GM18520 (cell line): ENCODE results near the gene FCER1G.
"Not testable (repeated sequence)": the region's sequence is repeated elsewhere in the genome, so short reads cannot be mapped to it uniquely, and the experiment has no call there.

ENCODE experiments used
- ATAC-seq: cut with Tn5 transposase; IDR thresholded peaks from one replicate; pipeline ENCODE4 v1.9.1; 2021; ENCODE audit not compliant: unreplicated experiment

Gene FCER1G

DNA sequence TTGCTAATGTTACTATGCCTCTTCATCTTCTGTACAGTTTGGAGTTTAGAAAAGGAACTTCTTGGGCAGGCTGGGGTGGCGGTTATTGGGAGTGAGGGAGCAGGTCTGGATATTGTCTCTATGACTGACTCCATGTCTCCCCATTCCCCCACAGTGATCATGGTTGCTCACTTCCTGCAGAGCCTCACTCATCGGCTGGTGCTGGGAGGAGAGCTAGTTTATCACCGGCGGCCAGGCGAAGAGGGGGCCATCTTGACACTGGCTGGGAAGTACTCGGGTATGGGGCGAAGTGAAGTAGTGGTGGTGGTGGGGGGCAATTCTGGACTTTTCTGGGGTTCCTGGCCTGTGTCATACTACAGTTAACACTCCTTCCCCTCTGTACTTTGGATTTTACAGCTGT, 12.9 kb downstream of the FCER1G start:
- no peak for ATAC-seq

DNA sequence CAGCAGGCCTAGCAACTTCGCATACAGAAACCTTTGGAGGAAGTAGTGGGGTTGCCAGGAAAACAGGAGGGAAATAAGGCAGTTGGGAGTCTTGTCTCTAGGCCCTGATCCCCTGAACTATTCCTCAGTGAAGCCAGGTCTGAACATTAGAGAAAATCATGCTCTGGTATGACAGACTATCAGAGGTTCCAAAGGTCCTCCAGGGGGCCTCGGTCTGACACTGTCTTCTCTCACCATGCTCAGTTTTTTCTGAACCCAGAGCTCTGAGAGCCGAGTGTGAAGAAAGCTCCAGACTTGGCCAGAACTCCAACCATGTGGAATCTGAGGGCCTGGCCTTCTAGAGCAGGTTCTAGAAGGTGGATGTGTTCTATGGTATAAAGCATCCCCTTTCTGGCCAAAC, 14.8 kb downstream of the FCER1G start:
- ATAC-seq = no peak

DNA sequence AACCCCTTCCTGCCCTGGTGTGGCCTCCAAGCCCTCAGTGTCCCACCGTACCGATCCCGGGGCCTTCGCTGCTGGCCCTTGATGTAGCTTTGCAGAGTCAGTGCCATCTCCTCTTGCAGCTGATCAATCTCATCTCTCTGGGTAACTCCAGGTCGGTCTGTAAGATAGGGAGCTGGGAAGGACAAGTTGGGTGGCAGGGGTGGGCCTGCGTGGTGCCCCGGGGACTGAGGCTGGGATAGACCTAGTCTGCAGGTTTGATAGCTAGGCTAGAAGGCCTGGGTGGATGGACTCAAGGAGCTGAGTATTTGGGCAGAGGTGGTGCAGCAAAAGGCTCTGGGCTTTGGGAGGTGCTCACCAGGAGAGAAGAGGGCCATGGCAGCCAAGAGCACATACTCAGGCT, 15.7 kb downstream of the FCER1G start:
- ATAC-seq = no peak

DNA sequence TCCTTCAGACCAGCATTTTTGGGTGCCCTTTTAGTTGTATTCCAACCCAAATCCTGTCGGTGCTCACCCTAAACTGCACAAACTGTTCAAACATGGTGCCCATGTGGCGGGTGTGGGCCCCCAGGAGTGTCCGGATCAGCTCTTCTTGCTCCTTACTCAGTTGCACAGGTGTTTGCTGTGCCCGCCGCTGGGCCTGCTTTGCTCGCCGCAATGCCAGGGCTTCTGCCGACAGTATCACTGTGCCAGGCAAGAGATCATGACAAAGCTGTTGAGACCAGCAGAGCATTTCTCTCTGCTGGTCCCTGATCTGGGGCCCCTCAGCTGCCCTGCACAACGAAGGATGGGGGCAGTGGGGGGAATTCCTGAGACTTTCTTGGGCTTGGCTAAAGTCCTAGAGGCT, 18.0 kb downstream of the FCER1G start:
- no peak for ATAC-seq

DNA sequence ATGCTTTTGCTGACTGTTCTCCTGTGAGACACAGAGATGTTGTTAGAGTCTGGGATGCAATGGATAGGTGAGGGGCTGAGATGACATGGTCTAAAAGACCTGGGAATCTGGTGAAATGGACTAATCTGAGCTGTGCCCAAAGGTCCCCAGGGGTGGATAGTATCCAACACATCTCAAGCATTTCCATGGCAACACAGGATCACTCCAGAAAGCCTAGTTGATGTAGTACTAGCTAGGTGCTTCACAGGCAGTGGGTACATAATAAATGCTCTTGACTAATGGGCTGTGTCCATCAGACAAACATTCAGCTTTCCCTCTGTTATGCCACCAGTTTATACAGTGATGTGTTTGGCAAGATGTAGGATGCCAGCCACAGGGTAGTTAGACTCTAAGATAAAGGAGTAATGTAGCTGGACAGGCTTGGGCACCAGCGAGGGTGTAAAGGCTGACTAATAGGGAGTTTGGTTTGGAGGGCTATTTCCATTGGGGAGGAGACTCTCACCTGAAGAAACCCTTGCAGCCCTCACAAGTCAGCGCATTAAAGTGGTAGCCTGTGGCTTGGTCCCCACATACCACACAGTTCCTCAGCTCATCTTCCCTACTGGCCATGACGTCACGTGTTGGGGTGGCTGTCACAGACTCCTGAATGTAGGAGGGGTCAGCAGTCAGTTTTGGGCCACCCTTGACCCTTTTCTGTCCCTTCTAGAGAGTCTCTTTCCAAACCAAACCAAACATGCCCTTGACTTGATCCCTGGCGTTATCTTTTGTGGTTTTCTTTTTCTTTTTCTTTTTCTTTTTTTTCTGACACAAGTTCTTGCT, 21.1 kb downstream of the FCER1G start:
- ATAC-seq = no peak

DNA sequence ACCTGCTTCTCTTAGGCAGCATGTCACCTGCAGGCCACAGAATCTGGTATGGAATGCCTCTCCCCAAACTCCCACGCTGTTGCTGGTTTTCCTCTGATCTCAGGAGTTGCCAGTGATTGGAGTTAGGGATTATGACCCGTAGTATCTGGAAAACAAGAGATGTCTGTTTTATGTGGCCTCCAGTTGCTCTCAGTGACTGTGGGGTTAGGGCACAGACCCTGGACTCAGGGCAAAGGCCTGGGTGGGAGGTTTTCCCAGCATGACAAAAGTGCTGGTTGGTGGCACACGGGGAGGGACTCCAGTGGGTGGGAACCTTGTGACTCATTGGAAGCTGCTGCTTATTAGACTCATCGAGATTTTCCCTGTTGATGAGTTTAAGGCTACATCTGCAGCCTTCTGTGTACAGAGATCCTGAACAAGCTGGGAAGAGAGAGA, 23.0 kb downstream of the FCER1G start, which contains the start of gene NR1I3:
Gene NR1I3, minus strand, starts transcription at position 165 of the 435 bp plus-strand sequence. CDS start 1,638 bp downstream, outside the sequence.
- no peak for ATAC-seq

DNA sequence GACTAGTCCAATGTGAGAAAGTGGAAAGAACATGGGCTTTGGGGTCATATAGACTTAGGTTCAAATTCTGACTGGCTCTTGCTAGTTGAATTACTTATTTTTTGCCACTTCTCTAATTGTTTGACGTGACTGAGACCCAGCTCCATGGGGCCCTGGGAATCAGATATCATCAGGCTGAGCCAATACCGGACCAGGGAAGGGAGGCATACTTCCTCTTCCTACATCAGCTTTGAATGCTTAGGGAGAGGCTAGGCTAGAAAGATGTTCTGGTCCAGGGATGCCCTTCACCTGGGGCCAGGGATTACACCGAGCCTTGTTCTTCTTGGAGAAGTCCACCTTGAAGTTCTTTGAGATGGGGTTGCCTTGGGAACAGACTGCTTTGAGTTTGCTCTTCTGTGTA, 26.6 kb downstream of the FCER1G start:
- ATAC-seq = no peak

DNA sequence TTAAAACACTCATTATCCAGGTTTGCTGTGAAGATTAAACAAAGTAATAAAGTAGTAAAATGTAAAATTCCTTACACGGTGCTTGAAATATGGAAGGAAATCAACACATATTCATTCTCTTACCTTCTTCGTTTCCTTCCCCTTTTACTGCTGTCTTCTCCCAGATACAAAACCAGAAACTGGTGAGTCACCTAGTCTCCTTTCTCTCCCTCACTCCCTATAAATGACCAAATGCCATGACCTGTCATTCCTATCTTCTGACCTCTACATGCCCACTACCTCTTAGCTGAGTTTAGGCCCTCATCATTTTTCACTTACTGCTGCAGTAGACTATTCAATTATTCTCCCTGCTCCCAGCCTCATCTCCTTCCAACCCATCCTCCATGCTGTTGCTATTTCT, 27.2 kb downstream of the FCER1G start:
- ATAC-seq = no peak

DNA sequence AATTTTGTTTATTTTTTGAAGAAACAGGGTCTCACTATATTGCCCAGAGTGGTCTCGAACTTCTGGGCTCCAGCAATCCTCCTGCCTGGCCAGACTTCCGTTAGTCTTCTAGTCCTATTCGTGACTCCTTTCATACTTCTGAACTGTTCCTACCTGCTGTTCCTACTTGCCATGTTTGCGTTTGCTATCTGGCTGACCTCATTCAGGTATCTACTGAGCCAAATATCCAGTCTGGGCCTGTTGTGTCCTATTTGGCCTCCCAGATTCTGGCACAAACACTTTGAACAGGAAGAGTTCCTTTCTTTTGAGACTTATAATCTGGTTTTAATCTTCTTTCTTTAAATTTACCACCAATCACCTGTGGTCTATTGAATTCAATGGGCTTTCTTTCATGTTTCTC, 29.8 kb downstream of the FCER1G start:
- no peak for ATAC-seq

DNA sequence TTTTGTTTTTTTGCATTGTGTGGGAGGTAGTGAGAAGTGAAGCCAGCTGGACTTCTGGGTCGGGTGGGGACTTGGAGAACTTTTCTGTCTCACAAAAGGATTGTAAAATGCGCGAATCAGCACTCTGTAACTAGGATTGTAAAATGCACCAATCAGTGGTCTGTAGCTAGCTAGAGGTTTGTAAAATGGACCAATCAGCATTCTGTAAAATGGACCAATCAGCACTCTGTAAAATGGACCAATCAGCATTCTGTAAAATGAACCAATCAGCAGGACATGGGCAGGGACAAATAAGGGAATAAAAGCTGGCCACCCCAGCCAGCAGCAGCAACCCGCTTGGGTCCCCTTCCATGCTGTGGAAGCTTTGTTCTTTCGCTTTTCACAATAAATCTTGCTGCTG, 35.0 kb downstream of the FCER1G start:
- ATAC-seq = not testable (repeated sequence)

DNA sequence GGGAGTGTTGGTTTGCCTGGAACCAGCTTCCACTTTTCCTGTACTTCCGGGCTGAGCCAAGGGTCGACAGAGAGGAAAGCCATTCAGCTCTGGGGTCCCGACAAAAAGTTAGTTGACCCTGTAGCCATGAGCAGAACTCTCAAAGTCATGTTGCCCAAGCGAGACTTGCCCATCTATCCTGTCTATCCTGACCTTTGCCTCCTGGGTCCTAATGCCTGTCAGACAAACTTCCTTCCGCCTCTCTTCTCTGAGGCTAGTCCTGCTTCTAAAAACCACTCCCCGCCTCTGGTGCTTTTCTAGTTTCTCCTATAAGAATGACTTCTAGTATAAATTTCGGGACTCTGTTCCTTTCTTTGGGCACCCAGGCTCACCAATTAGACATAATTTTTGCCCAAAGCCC, 35.7 kb downstream of the FCER1G start:
- no peak for ATAC-seq

DNA sequence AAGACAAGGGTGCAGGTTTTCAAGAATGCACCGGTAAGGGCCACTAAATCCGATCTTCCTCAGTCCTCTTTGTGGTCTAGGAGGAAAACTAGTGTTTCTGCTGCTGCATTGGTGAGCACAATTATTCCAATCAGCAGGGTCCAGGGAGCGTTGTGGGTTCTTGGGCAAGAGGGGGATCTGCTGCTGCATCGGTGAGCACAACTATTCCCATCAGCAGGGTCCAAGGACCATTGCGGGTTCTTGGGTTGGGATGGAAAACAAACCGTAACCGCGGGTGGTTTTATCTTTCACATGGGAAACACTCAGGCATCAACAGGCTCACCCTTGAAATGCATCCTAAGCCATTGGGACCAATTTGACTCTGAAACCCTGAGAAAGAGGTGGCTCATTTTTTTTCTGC, 36.5 kb downstream of the FCER1G start:
- no peak for ATAC-seq

DNA sequence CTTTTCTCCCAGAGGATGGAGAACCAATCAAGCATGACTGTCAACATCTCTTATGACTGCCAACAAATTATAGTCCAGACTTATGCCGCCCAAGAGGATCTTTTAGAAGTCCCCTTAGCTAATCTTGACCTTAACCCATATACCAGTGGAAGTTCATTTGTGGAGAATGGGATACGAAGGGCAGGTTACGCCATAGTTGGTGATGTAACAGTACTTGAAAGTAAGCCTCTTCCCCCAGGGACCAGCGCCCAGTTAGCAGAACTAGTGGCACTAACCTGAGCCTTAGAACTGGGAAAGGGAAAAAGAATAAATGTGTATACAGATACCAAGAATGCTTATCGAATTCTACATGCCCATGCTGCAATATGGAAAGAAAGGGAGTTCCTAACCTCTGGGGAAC, 40.2 kb downstream of the FCER1G start:
- not testable (repeated sequence) for ATAC-seq

DNA sequence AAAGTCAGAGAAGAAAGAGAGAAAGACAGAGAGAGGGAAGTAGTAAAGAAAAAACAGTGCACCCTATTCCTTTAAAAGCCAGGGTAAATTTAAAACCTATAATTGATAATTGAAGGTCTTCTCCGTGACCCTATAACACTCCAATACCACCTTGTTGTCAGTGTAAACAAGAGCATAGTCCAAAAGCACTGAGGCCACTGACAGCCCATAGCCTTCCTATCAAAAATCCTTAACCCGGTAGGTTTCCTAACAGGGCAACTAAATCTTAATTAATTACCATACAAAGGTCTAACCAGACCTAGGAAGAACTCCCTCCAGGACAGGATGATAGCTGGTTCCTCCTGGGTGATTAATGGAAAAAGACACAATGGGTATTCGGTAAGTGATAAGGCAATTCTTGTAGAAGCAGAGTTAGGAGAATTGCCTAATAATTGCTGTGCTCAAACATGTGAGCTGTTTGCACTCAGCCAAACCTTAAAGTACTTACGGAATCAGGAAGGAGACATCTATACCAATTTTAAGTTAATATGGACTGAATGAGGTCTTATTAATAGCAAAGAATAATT, 40.9 kb downstream of the FCER1G start:
- ATAC-seq = not testable (repeated sequence)

DNA sequence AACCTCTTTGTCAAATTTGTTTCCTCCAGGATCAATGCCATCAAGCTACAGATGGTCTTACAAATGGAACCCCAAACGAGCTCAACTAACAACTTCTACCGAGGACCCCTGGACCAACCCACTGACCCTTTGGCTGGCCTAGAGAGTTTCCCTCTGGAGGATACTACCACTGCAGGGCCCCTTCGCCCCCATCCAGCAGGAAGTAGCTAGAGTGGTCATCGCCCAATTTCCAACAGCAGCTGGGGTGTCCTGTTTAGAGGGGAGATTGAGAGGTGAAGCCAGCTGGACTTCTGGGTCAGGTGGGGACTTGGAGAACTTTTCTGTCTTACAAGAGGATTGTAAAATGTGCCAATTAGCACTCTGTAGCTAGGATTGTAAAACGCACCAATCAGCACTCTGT, 42.0 kb downstream of the FCER1G start:
- not testable (repeated sequence) for ATAC-seq

DNA sequence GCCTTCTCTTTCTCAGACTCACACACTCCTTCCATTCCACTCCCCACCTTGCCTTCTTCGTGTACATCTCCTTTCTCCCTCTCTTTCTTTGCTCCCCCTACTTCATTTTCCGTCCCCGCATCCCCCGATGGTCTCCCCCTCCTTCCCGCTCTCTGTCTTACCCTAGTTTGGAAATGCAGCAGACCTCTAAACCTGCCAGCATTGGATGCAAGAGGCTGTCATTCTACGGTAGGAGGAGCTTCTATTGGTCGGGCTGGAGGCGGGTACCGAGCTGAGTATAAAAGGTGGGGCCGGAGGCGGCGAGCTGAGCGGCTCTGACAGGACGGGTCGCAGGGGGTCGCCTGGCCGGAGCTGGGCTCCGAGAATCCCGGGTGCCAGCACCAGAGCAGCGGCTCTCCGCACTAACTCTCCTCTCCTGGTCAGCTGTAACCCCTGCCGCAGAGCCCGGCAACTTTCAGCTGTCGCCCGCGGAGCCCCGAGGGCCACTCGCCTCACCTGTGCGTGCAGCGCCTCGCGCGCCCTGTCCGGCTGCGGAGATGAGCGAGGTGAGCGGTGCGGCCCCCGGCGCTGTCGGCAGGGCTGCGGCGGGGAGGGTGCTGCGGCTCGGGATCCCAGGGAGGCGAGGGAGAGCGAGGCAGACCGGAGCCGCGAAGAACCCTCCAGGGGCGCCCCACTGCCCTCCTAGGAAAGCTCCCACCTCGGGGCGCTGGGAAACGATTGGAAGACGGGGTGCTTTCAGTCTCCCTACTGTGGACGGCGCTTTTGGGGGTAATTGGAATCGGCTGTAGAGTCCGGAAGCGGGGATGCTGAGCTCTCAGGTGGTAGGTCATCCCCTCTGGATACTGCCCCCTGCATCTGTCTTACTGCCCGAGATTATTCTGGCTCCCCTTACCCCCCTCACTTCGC, 43.6 kb downstream of the FCER1G start, which contains the start of gene PCP4L1:
Gene PCP4L1, plus strand, starts transcription at position 307 of the 906 bp plus-strand sequence. Its CDS starts 230 bp downstream, at position 537.
- ATAC-seq = no peak

DNA sequence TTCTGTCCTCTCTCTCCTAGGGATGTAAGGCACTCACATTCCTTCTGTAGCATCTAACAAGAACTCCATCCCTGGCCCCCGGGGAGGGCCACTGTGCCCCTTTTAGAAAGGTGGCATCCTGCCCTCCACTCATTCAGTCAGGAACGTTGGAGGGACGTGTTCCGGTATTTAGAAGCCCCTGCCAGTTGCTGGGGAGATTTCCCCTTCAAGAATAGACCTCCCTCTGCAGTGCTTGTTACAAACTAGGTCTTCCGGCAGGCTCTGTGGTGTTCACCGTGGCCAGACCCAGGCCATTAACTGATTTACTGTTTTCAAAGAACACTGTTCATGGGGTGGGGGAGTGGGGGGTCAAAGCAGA, 44.2 kb downstream of the FCER1G start:
- no peak for ATAC-seq

DNA sequence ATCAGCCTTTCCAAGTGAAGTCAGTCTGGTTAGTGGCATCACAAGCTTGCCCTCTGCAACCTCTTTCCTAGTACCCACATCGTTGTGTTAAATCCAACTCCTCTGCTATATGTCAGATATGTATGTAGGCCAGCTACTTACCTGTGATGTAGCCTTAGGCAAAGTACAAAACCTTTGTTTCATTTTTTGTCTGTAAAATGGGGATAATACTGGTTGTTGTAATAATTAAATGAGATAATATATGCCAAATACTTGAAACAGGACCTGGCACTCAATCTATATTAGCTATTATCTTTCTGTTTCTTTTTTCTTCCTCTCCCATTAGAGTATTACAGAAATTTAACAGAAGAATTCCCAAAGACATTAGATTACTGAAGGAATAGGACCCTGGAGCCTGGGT, 44.7 kb downstream of the FCER1G start:
- no peak for ATAC-seq

DNA sequence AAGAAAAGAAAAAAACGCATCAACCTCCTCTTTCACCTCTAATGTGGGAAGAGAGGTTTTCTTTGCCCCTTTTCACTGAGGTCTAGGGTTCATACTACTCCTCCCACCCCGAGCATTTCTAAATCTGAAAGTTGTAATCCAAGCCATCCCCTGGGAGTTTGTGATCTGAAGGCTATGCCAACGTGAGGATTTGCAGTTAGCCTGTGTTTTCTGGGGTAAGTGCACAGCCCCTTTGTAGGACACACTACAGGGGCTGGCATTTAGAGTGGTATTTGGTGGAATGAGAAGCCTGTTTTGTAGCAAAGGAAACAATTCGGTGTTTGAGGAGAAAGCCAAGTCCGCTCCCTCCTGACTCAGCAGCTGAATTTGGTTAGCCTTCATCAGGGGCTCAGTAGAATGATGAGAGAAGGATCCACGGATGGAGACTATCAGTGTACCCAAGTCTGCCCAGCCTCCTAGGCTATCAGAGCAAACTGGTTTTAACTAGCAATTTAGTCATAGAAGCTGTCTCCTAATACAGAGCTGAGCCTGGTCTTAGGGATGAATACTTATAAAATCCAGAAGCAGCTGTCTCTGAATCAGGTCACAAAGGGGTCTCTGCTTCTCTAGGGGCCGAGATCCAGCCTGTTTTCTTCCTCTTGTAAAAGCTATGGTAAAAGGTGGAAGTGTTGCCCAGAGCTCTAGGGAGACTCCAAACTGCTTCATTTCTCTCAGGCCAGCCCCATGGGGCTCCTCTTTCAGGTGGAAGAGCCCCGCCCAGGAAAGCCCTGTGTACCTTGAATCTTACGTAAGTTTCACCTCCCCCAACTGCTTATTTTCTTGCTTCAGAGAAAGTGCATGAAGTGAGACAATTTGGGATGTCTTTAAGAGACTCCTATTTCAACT, 45.5 kb downstream of the FCER1G start:
- ATAC-seq = no peak
